Heart right ventricle (tissue), 16 donors: ENCODE measurements around the gene FOXN4. TPM values are rescaled to one million over a fixed set of nuclear protein-coding genes. Genes with fewer than 3 reads are reported as not detected.

Experiments
- ATAC-seq, 8 donors: fragments of 200-7000 bp; cut with Tn5 transposase; one replicate each; pipeline ENCODE4 v1.9.1; 2020; ENCODE audit warnings: mild to moderate bottlenecking in 8 of 8, moderate library complexity in 8 of 8, moderate number of reproducible peaks in 1 of 8
- DNase-seq, 2 donors: peaks; one replicate each; pipeline ENCODE4 v3.0.0-alpha.2; 2020
- H3K27ac ChIP-seq, 10 donors: fragments of 200-600 bp; sonication (generic) in 2 of 10; one replicate each; pipeline versions ENCODE4 v1.5.0 to v1.8.0; 2020 to 2022; ENCODE audit warnings: mild to moderate bottlenecking in 3 of 10
- H3K27me3 ChIP-seq, 7 donors: fragments of 200-600 bp; one replicate each; pipeline ENCODE4 v1.8.0; 2021 to 2022; ENCODE audit warnings: mild to moderate bottlenecking in 2 of 7
- H3K36me3 ChIP-seq, 9 donors: fragments of 200-600 bp; sonication (generic) in 1 of 9; one replicate each; pipeline versions ENCODE4 v1.5.0 to v1.8.0; 2020 to 2022; ENCODE audit warnings: mild to moderate bottlenecking in 2 of 9
- H3K4me1 ChIP-seq, 9 donors: fragments of 200-600 bp; sonication (generic) in 1 of 9; one replicate each; pipeline versions ENCODE4 v1.5.0 to v1.8.0; 2020 to 2022; ENCODE audit warnings: mild to moderate bottlenecking in 4 of 9
- H3K4me3 ChIP-seq, 10 donors: fragments of 200-600 bp; sonication (generic) in 2 of 10; one replicate each; pipeline versions ENCODE4 v1.5.0 to v1.8.0; 2020 to 2022; ENCODE audit warnings: mild to moderate bottlenecking in 7 of 10, moderate library complexity in 2 of 10
- H3K9me3 ChIP-seq, 11 donors: fragments of 200-600 bp in 10 of 11; sonication (generic) in 2 of 11; one replicate each; pipeline versions ENCODE4 v1.5.0 to v1.8.0; 2013 to 2022; ENCODE audit warnings: mild to moderate bottlenecking in 2 of 11, control low read depth in 1 of 11, moderate library complexity in 1 of 11
- CTCF ChIP-seq, 9 donors: fragments of 200-600 bp; sonication (generic) in 2 of 9; IDR thresholded peaks; one replicate each; pipeline versions ENCODE4 v1.5.0 to v1.8.0; 2021 to 2022; ENCODE audit warnings: antibody characterized with exemption in 9 of 9, mild to moderate bottlenecking in 5 of 9, moderate library complexity in 1 of 9
- WGBS, 2 donors: extraction: QIAGEN DNeasy Blood & Tissue Kit; methylation state at CpG; one replicate each; pipeline ENCODE4 v1.1.7; 2013; ENCODE audit warnings: inconsistent platforms in 1 of 2; 5-methylcytosine and 5-hydroxymethylcytosine counted together
- intact Hi-C, 10 donors: fragments of 100-400 bp; cut with DNase I; formaldehyde crosslinking; loops; one replicate each; pipeline versions ENCODE4 v1.11.1 to v1.14.2; 2022
- polyA plus RNA-seq, 2 donors: library from polyadenylated mRNA; stranded (reverse); fragments of 200-250 nt; gene quantifications; one replicate each; pipeline ENCODE4 v1.2.3, GENCODE V29; 2013
- total RNA-seq, 10 donors: library from RNA; stranded (reverse); fragmentation: NEBNext Ultra II Directional in 3 of 10; extraction: Animal tissue kit (Norgen Biotek cat#: 25700) in 3 of 10; gene quantifications; one replicate each; pipeline versions ENCODE4 v1.2.1 to v1.2.4, GENCODE V29; 2021 to 2023
- donor health status: Arrhythmogenic right ventricular cardiomyopathy.
- donor health status: ischemic (EF 13 %, LVEDD 7.1; RV severe dilation, severe dysfunction).
- donor health status: healthy with polysubstance abuse.
- donor health status: DM: no; HTN: yes; CAD: no.
- donor health status: DM: no; HTN: no; CAD: no.
- donor health status: ischemic (EF 25% LVEDD 6.9; RV normal size, moderate dysfunction).
- donor health status: ischemic (EF 25% LVEDD 5.7; RV mildly dilated, moderate dysfunction).
- donor health status: healthy.
- donor health status: DM: yes; HTN: yes; CAD: no.
- donor health status: Ischemic cardiomyopathy.
- donor health status: ischemic (EF 35%, LVEDD 5.7; RV mildly dilated, moderate dysfunction).
- donor health status: nonischemic (EF 11% LVEDD 7.7; RV severe dilation, severe dysfunction).
- donor health status: DM: yes; HTN: yes; CAD: no.
- donor health status: PGD.
- donor health status: ischemic (EF 29% LVEDD 5.4; RV normal size, mild dysfunction).
- donor health status: nonischemic (EF 23%, LVEDD 6.1; RV moderate dilation, normal function).

The FOXN4 gene
- total and polyA plus RNA-seq, 12 donors = 0.07 to 0.19 TPM; not detected in 10

GRCh38 chr12:109263439-109263838 is 45.6 kb downstream of the FOXN4 start:
- no peak for DNase-seq
- no peaks in the 10 kb centered on the region for H3K27me3 ChIP-seq
- intact Hi-C loops = loop anchor here in 3 of 10 donors (2.0 to 5.0 kb wide), 2 partner anchors 124 to 129 kb away; no protein-coding TSS in a partner anchor
- no peak for TF ChIP-seq CTCF (IDR thresholded peaks at IDR 0.05)
- no peak overlapping the region for H3K4me3 ChIP-seq
- 94 to 99% methylated on average over 3 of the region's 3 CpGs for WGBS, 2 donors
- no peak overlapping the region for H3K27ac ChIP-seq
- H3K9me3 ChIP-seq = peaks cover 0 to 13% (median 0%) of the 10 kb centered on the region in 11 donors
- peaks cover 0 to 7% (median 0%) of the 10 kb centered on the region in 9 donors for H3K4me1 ChIP-seq
- no peak for ATAC-seq
- H3K36me3 ChIP-seq = peaks cover 0 to 100% (median 85%) of the 10 kb centered on the region in 9 donors

DNA sequence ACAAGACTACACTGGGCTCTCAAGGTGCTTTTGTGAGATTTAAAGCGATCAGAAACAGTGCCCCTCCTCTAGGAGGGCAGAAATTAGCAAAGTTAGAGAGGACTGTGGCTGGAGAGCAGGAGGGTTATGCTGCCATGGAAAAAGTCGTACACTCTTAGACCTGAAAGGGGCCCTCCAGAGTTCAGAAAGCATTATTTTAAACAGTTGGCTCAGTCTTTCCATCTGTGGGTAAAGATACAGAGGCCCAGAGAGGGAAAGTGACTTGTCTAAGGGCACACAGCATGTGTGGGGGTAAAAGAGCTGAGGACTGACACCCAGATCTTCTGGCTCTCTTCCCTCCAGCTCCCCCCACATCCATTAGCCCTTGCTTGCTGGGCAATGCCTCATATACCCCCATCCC is 47.1 kb downstream of the FOXN4 start:
- Histone ChIP-seq H3K27me3 (no peaks in the 10 kb centered on the region), H3K27ac (no peak overlapping the region), H3K4me1 (peaks cover 0 to 7% (median 0%) of the 10 kb centered on the region in 9 donors), H3K36me3 (peaks cover 0 to 100% (median 91%) of the 10 kb centered on the region in 9 donors), H3K4me3 (no peak overlapping the region), H3K9me3 (peaks cover 0 to 13% (median 0%) of the 10 kb centered on the region in 11 donors)
- WGBS, 2 donors = 88 to 94% methylated on average over 2 of the region's 2 CpGs
- ATAC-seq (no peak), DNase-seq (no peak)
- intact Hi-C loops = loop anchor here in 3 of 10 donors (2.0 to 5.0 kb wide), 2 partner anchors 125 to 131 kb away; no protein-coding TSS in a partner anchor
- no peak for TF ChIP-seq CTCF (IDR thresholded peaks at IDR 0.05)

- Histone ChIP-seq H3K27ac (no peak overlapping the region), H3K4me1 (peaks cover 0 to 7% (median 0%) of the 10 kb centered on the region in 9 donors), H3K4me3 (no peak overlapping the region), H3K27me3 (no peaks in the 10 kb centered on the region), H3K9me3 (peaks cover 0 to 13% (median 0%) of the 10 kb centered on the region in 11 donors), H3K36me3 (peaks cover 0 to 100% (median 89%) of the 10 kb centered on the region in 9 donors)
- intact Hi-C loops = loop anchor here in 2 of 10 donors (5.0 kb wide), 1 partner anchor 126 kb away; no protein-coding TSS in a partner anchor
- TF ChIP-seq CTCF (IDR thresholded peaks at IDR 0.05) = no peak
- ATAC-seq = no peak
- 89 to 90% methylated on average over 1 of the region's 1 CpG for WGBS, 2 donors
- no peak for DNase-seq
Observed at GRCh38 chr12:109261087-109261486, 48.0 kb downstream of the FOXN4 start.

DNA sequence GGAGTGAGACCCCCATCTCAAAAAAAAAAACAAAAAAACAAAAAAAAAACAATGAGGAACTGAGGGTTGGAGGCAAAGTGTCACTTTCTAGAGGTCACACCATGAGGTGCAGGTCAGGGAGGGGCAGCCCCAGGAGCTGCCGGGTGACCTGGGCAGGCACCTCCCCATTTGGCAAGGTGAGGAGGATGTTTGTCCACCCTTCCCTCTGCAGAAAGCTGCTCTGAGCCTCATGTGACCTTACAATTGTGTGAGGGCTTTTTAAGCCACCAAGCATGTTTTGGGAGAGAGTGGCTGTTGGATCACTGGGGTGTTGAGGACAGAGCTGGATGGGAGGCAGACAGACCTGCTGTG is 49.6 kb downstream of the FOXN4 start:
- ATAC-seq = no peak
- Histone ChIP-seq H3K27me3 (no peaks in the 10 kb centered on the region), H3K4me1 (peaks cover 0 to 3% (median 0%) of the 10 kb centered on the region in 9 donors), H3K27ac (no peak overlapping the region), H3K36me3 (peaks cover 0 to 100% (median 88%) of the 10 kb centered on the region in 9 donors), H3K4me3 (no peak overlapping the region), H3K9me3 (peaks cover 0 to 13% (median 0%) of the 10 kb centered on the region in 11 donors)
- DNase-seq = no peak
- 70 to 83% methylated on average over 1 of the region's 1 CpG for WGBS, 2 donors
- TF ChIP-seq CTCF (IDR thresholded peaks at IDR 0.05) = no peak
- intact Hi-C loops = no loop called here
